Pancreas (tissue), 10 donors: ENCODE results near the gene FGF8. TPM values are rescaled to one million over a fixed set of nuclear protein-coding genes. Genes with fewer than 3 reads are reported as not detected.
A peak's percentile ranks its signal among the peaks of the same experiment; 100 is the strongest.

ENCODE experiments used
- ATAC-seq, 4 donors: fragments of 200-7000 bp; cut with Tn5 transposase; one replicate each; pipeline versions ENCODE4 v1.8.0 to v1.9.1; 2020; ENCODE audit warnings: mild to moderate bottlenecking in 4 of 4, moderate library complexity in 4 of 4
- DNase-seq, 6 donors: peaks; one replicate each; pipeline ENCODE4 v3.0.0-alpha.2; 2020
- FAIRE-seq: peaks from 2 replicates; lab custom pipeline; 2012; peaks lifted over from hg19 to GRCh38; lab: Jason Lieb, UNC
- H3K27ac ChIP-seq, 4 donors: fragments of 200-600 bp; sonication (generic); 1 replicate in 3 of 4; 2 replicates in 1 of 4; pipeline versions ENCODE4 v1.5.0 to v1.8.0; 2020
- H3K27me3 ChIP-seq, 4 donors: fragments of 200-600 bp; one replicate each; pipeline ENCODE4 v1.8.0; 2021
- H3K36me3 ChIP-seq, 3 donors: fragments of 200-600 bp; sonication (generic) in 1 of 3; one replicate each; pipeline versions ENCODE4 v1.5.0 to v1.8.0; 2020 to 2021
- H3K4me1 ChIP-seq, 3 donors: fragments of 200-600 bp; one replicate each; pipeline ENCODE4 v1.8.0; 2021
- H3K4me3 ChIP-seq, 4 donors: fragments of 200-600 bp; sonication (generic) in 2 of 4; one replicate each; pipeline versions ENCODE4 v1.5.0 to v1.8.0; 2020 to 2021
- H3K9me3 ChIP-seq, 4 donors: fragments of 200-600 bp; one replicate each; pipeline ENCODE4 v1.8.0; 2021
- CTCF ChIP-seq, 4 donors: fragments of 200-600 bp; sonication (generic) in 3 of 4; IDR thresholded peaks; one replicate each; pipeline versions ENCODE4 v1.5.0 to v1.8.0; 2021; ENCODE audit warnings: antibody characterized with exemption in 4 of 4
- WGBS, 2 donors: extraction: QIAGEN DNeasy Blood & Tissue Kit; methylation state at CpG; one replicate each; pipeline ENCODE4 v1.1.7; 2013; 5-methylcytosine and 5-hydroxymethylcytosine counted together
- intact Hi-C, 3 donors: fragments of 100-400 bp; cut with DNase I; formaldehyde crosslinking; loops; one replicate each; pipeline versions ENCODE4 v1.11.1 to v1.14.2; 2022
- polyA plus RNA-seq, 2 donors: library from polyadenylated mRNA; stranded (reverse); fragments of 200-250 nt; gene quantifications; one replicate each; pipeline ENCODE4 v1.2.3, GENCODE V29; 2013
- total RNA-seq, 6 donors: library from RNA; stranded (reverse); fragmentation: NEBNext Ultra II Directional in 4 of 6; extraction: Animal tissue kit (Norgen Biotek cat#: 25700) in 4 of 6; gene quantifications; one replicate each; pipeline versions ENCODE4 v1.2.1 to v1.2.4, GENCODE V29; 2021 to 2023
- donor health status: healthy with polysubstance abuse.
- donor health status: DM: no; HTN: no; CAD: no; lungs with moderate emphysema.
- donor health status: DM: no; HTN: no; CAD: no.
- donor health status: control.
- donor health status: control.
- donor health status: Bipolar disorder and iron deficiency.
- donor health status: DM: yes; HTN: yes; CAD: no.
- donor health status: DM: no; HTN: no; CAD: no.
- donor health status: DM: no; HTN: no; CAD: no.
- donor health status: DM: yes; HTN: yes; CAD: no.

FGF8 gene
- total and polyA plus RNA-seq, 8 donors, result not detected

DNA sequence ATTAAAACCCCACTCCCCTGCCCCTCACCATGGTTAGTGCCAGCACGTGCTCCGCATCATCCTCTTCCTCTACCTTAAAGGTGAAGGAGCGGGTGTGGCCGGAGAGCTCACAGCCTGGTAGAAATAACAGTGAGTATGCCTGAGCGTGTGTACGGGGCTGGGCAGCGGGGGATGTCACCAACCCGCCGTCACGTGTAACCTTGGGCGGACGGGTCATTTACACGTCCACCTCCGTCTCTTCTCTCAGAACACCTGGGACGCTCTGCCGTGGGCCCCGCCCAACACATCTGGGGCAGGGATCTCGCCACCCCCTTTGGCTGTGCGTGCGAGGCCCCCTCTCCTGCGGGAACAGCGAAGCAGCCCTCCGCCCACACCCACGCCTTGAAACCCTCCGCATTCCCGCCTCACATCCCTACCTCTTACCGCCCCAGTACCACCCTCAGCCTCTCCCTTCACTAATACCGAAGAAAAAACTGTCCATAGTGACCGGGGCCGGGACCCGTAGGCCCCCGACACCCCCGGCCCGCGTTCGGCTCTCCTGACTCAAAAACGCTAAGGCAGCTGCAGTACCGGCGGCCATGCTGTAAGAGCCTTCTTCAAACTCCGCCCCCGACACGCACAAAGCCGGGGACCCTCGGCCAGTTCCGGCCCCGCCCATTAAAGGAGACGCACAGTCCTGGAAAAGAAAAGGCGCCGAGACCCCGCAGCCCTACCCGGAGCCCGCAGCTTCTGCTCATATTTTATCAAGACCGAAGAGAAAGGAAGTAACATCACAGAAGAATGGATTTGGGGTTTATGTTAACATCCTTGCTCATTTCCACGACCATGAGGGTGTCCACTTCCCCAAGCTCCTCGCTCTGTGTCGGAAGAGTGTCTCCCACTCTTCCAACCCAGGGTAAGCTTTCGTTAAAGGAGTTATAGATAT, 7.2 kb upstream of the FGF8 start, which contains the start of gene NPM3:
TSS of gene NPM3 (minus strand) at position 636 of the 925 bp plus-strand sequence. CDS start at position 580, 56 bp downstream.
- no peaks in the 10 kb centered on the region for H3K9me3 ChIP-seq
- H3K27ac ChIP-seq, result no peak within 1 kb of the TSS
- TF ChIP-seq CTCF (IDR thresholded peaks at IDR 0.05), result no peak
- no peaks in the 10 kb centered on the region for H3K27me3 ChIP-seq
- ATAC-seq, result peak; percentile 62 to 81 (median 77)
- peak; percentile 72 to 92 (median 82) for DNase-seq
- peaks cover 3 to 19% (median 16%) of the 10 kb centered on the region in 3 donors for H3K4me1 ChIP-seq
- 2% methylated on average over 48 to 57 of the region's 57 CpGs for WGBS, 2 donors
- H3K36me3 ChIP-seq, result peaks cover 0 to 27% (median 8%) of the 10 kb centered on the region in 3 donors
- peak within 1 kb of the TSS; percentile 24 to 71 (median 47) for H3K4me3 ChIP-seq
- no peak for FAIRE-seq
- intact Hi-C loops, result loop anchor here in 1 of 3 donors (5.0 to 10.0 kb wide), 2 partner anchors 181 to 568 kb away; no protein-coding TSS in a partner anchor

DNA sequence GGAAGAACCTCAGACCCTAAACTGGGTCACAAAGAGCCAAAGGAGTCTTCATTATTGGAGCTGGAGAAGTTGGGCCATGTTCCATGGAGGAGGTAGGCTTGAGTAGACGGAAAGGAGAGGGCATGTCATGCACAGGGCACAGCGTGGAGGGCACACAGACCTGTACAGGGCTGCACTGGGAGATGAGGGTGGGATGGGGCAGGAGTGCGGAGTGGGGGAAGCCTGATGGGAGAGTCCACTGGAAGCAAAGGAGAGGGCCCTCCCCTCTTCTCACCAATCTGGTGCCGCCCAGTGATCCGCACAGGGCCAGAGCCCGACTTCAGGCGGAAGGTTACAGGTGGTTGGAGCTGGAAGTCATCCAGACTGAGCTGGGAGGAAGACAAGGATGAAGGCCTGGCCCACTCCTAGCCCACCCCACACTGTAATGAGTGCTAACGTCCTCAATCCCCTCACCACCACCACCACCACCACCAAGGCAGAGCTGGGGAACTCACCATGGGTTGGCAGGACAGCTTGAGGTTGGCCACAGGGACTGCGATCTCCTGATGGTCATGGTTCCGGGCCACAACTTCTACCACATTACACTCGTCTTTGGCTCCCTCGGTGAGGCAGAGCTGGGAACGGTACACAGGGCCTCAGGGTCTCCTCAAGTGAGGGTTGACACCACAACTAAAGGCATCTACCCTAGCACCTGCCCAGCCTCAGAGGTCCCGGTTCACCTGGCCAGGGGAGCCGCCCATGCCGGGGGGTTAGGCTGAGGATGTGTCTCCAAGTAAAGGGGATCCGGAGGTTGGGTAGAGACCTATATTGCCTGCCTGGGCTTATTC, 6.3 kb upstream of the FGF8 start:
- H3K4me3 ChIP-seq, result peak overlapping the region; percentile 24 to 71 (median 47)
- DNase-seq, result no peak
- intact Hi-C loops, result loop anchor here in 1 of 3 donors (5.0 to 10.0 kb wide), 2 partner anchors 180 to 567 kb away; no protein-coding TSS in a partner anchor

GRCh38 chr10:101781655-101781983, 5.7 kb upstream of the FGF8 start:
- Histone ChIP-seq H3K4me3 (no peak overlapping the region), H3K36me3 (peaks cover 0 to 16% (median 6%) of the 10 kb centered on the region in 3 donors), H3K27ac (no peak overlapping the region), H3K4me1 (peaks cover 3 to 19% (median 16%) of the 10 kb centered on the region in 3 donors), H3K9me3 (no peaks in the 10 kb centered on the region), H3K27me3 (no peaks in the 10 kb centered on the region)
- intact Hi-C loops, result loop anchor here in 1 of 3 donors (5.0 to 10.0 kb wide), 2 partner anchors 179 to 567 kb away; no protein-coding TSS in a partner anchor
- WGBS, 2 donors, result 74 to 81% methylated on average over 7 of the region's 7 CpGs
- ATAC-seq (no peak), FAIRE-seq (no peak), DNase-seq (no peak)
- no peak for TF ChIP-seq CTCF (IDR thresholded peaks at IDR 0.05)

More for the DNA sequence above, 6.3 kb upstream of the FGF8 start:
- no peak for TF ChIP-seq CTCF (IDR thresholded peaks at IDR 0.05)
- 45 to 46% methylated on average over 13 to 17 of the region's 17 CpGs for WGBS, 2 donors
- H3K36me3 ChIP-seq, result peaks cover 0 to 22% (median 8%) of the 10 kb centered on the region in 3 donors
- FAIRE-seq, result no peak
- no peaks in the 10 kb centered on the region for H3K9me3 ChIP-seq
- peaks cover 3 to 19% (median 16%) of the 10 kb centered on the region in 3 donors for H3K4me1 ChIP-seq
- H3K27ac ChIP-seq, result no peak overlapping the region
- no peaks in the 10 kb centered on the region for H3K27me3 ChIP-seq
- no peak for ATAC-seq

- Histone ChIP-seq H3K27me3 (peaks cover 0 to 3% (median 1%) of the 10 kb centered on the region in 4 donors), H3K4me3 (no peak overlapping the region), H3K4me1 (peaks cover 3 to 20% (median 19%) of the 10 kb centered on the region in 3 donors), H3K36me3 (peaks cover 0 to 12% (median 0%) of the 10 kb centered on the region in 3 donors), H3K27ac (no peak overlapping the region), H3K9me3 (no peaks in the 10 kb centered on the region)
- 49 to 52% methylated on average over 14 of the region's 14 CpGs for WGBS, 2 donors
- peak; percentile 85 to 91 (median 88) for TF ChIP-seq CTCF (IDR thresholded peaks at IDR 0.05)
- FAIRE-seq (no peak), ATAC-seq (peak; percentile 57 to 67 (median 64)), DNase-seq (peak; percentile 43 to 88 (median 70))
- intact Hi-C loops, result loop anchor here in 1 of 3 donors (5.0 to 10.0 kb wide), 2 partner anchors 179 to 566 kb away; no protein-coding TSS in a partner anchor
These were observed 5.1 kb upstream of the FGF8 start for GRCh38 chr10:101780818-101781654.
